Right lobe of liver (tissue), 4 donors: ENCODE data around the gene ABCC9.

Experiments
- POLR2A ChIP-seq: fragments of 450-650 bp; IDR thresholded peaks from one replicate; pipeline ENCODE4 v1.6.1; 2017; ENCODE audit warnings: antibody characterized with exemption, mild to moderate bottlenecking
- TF ChIP-seq, protein P1 (sequence below), 4 donors: fragments of 200-600 bp in 3 of 4; fragments of 450-650 bp in 1 of 4; IDR thresholded peaks; one replicate each; pipeline versions ENCODE4 v1.5.1 to v1.8.0; 2016 to 2022; ENCODE audit warnings: antibody characterized with exemption in 4 of 4, mild to moderate bottlenecking in 2 of 4
- donor health status: DM: no; HTN: no; CAD: no.
- donor health status: DM: no; HTN: no; CAD: no.
- donor health status: DM: no; HTN: yes; CAD: no.

DNA sequence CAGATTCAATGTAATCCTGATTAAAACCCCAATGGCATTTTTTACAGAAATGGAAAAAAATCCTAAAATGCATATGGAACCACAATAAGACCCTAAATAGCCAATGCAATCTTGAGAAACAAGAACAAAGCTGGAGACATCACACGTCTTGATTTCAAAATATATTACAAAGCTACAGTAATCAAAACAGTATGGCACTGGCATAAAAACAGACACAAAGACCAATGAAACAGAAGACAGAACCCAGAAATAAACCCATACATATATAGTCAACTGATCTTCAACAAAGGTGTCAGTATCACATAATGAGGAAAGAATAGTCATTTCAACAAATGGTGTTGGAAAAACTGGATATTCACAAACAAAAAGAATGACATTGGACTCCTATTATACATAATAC is 9.4 kb upstream of the ABCC9 start:
- TF ChIP-seq POLR2A = no peak
- TF ChIP-seq, protein P1, sequence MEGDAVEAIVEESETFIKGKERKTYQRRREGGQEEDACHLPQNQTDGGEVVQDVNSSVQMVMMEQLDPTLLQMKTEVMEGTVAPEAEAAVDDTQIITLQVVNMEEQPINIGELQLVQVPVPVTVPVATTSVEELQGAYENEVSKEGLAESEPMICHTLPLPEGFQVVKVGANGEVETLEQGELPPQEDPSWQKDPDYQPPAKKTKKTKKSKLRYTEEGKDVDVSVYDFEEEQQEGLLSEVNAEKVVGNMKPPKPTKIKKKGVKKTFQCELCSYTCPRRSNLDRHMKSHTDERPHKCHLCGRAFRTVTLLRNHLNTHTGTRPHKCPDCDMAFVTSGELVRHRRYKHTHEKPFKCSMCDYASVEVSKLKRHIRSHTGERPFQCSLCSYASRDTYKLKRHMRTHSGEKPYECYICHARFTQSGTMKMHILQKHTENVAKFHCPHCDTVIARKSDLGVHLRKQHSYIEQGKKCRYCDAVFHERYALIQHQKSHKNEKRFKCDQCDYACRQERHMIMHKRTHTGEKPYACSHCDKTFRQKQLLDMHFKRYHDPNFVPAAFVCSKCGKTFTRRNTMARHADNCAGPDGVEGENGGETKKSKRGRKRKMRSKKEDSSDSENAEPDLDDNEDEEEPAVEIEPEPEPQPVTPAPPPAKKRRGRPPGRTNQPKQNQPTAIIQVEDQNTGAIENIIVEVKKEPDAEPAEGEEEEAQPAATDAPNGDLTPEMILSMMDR (IDR thresholded peaks at IDR 0.05) = no peak
